ENCODE results near the gene UBE2E2. TPM values are rescaled to one million over a fixed set of nuclear protein-coding genes. Genes with fewer than 3 reads are reported as not detected.

UBE2E2 gene
- polyA plus RNA-seq, 1 donor, result 15.4 TPM

DNA sequence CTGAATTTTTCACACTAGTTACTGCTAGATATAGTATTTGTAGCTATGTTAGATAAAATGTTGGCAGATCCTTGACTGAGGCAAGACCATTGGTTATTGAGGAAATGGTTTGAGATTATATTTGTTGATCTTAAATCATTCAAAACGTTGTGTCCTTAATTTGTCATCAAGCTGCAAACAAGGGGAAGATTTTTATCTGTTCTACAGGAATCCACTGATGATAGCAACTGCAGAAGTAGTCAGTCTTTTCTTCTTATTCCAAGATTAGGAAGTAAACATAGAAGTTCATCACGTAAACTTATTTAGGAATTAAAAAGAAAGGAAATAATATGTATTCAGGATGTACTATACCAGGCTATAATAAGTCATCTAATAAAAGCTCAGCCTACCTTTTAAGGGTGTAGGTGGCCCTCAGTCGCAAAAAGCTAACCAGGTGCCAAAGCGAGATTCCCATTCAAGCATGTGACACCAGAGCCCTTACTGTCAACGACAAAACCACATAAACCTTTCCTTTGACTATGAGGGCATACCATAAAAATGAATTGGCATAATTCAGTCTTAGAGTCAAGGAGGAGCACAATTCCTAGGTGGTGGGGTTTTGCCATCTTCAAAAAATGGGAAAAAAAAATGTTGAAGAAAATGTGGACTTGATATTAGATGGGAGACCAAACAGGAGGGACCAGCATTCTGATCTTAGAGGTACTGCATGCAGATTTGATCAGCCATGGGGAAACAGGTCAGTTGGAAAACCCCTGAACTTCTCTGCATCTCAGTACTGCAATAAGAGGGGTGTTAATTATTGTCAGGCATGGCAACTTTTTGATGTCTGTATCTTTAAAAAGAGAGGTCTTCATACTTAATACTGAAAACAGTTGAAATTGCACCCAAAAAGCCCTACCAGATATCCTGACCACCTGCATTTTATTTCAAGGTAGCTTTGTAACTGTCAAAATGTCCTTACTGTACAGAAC is 390.1 kb downstream of the UBE2E2 start:
- no peak overlapping the region for H3K4me3 ChIP-seq (ENCODE audit: low read length)
- no peak overlapping the region for H3K27ac ChIP-seq (ENCODE audit: low read length)
- H3K4me1 ChIP-seq (ENCODE audit: control insufficient read depth, insufficient read depth, low read length), result no peaks in the 10 kb centered on the region
- no peak for DNase-seq
- no peaks in the 10 kb centered on the region for H3K9me3 ChIP-seq (ENCODE audit: control insufficient read depth, low read depth, low read length)
- H3K27me3 ChIP-seq (ENCODE audit: control insufficient read depth, insufficient read depth, low read length), result no peaks in the 10 kb centered on the region
- no peaks in the 10 kb centered on the region for H3K36me3 ChIP-seq (ENCODE audit: control insufficient read depth, insufficient read depth, low read length)
- WGBS (ENCODE audit: insufficient coverage, low lambda C conversion rate), result no CpG with 5 or more reads among the region's 5 CpGs

DNA sequence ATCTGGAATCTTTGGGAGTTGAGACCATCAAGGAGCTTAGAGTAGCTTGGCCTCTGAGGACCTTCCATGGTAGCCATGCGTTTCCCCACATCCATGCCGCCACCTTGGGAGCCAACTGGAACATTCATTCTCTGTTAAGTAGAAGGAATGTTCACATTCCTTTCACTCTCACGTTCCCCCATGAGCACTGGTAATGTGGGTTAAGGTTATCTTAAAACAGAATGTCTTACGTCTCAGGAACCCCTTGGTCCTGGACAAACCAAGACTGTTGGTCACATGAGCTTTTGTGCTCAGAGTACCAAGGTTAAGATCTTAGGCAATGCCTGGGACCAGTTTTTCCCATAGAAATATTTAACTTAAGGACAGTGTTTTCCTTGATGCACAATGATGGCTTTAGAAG is 390.9 kb downstream of the UBE2E2 start:
- Histone ChIP-seq H3K36me3 (ENCODE audit: control insufficient read depth, insufficient read depth, low read length) (no peaks in the 10 kb centered on the region), H3K27ac (ENCODE audit: low read length) (no peak overlapping the region), H3K27me3 (ENCODE audit: control insufficient read depth, insufficient read depth, low read length) (no peaks in the 10 kb centered on the region), H3K4me3 (ENCODE audit: low read length) (no peak overlapping the region), H3K9me3 (ENCODE audit: control insufficient read depth, low read depth, low read length) (no peaks in the 10 kb centered on the region), H3K4me1 (ENCODE audit: control insufficient read depth, insufficient read depth, low read length) (no peaks in the 10 kb centered on the region)
- no CpG with 5 or more reads among the region's 4 CpGs for WGBS (ENCODE audit: insufficient coverage, low lambda C conversion rate)
- DNase-seq, result no peak

DNA sequence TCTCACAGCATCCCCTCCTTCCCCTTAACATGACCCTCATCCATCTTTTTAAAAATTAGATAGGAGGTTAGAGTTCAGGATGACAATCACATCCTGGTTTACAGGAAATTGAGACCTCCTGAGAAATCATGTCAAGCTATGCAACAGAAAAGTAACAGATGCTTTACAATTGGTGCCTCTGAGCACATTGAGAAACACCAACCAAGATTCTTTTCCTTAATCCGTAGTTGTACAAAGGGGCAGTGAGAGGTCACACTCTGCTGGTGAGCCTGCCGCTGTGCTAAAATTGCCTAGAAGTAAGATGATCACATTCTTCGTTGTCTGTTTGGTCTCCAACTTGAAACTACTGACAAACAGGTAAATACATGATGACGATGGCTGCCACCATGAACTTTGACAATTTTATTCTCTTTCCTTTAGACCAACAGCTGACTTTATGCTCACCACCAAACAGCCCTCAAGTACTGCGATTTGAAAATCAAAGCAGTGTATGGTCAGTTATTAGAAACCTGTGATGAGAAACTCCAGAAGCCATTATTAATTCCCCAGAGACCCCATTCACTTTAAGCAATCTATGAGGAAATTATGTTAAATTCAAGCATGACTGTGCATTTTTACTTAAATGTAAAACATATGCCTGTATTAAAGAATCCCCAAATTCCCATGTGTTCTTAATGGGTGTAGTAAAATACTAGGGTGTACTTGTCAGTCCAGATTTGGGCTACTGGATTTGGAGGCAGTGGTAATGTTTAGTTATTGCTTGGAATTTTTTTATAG is 392.0 kb downstream of the UBE2E2 start:
- DNase-seq, result no peak
- no CpG with 5 or more reads among the region's 5 CpGs for WGBS (ENCODE audit: insufficient coverage, low lambda C conversion rate)
- Histone ChIP-seq H3K36me3 (ENCODE audit: control insufficient read depth, insufficient read depth, low read length) (no peaks in the 10 kb centered on the region), H3K27me3 (ENCODE audit: control insufficient read depth, insufficient read depth, low read length) (no peaks in the 10 kb centered on the region), H3K4me1 (ENCODE audit: control insufficient read depth, insufficient read depth, low read length) (no peaks in the 10 kb centered on the region), H3K4me3 (ENCODE audit: low read length) (no peak overlapping the region), H3K27ac (ENCODE audit: low read length) (no peak overlapping the region), H3K9me3 (ENCODE audit: control insufficient read depth, low read depth, low read length) (no peaks in the 10 kb centered on the region)

DNA sequence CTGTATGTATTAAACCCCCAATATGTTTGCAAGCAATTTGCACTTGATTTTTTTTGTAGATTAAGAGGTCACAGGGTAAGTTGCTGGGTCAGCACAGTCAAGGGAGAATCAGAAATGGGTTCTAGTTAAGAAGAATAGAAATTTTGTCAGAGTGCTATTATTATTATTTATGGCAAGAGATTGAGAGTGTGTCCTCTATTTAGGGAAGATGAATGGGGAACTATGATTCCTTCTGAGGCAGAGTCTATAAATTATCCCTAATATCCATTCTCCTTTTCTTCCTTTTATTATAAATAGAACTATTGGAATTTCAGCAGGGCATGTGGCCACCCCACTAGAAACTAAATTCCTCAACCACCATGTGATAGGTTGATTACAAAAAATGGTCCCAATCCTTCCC is 392.7 kb downstream of the UBE2E2 start:
- H3K9me3 ChIP-seq (ENCODE audit: control insufficient read depth, low read depth, low read length), result no peaks in the 10 kb centered on the region
- H3K27me3 ChIP-seq (ENCODE audit: control insufficient read depth, insufficient read depth, low read length), result no peaks in the 10 kb centered on the region
- H3K4me1 ChIP-seq (ENCODE audit: control insufficient read depth, insufficient read depth, low read length), result no peaks in the 10 kb centered on the region
- no peak overlapping the region for H3K4me3 ChIP-seq (ENCODE audit: low read length)
- no peaks in the 10 kb centered on the region for H3K36me3 ChIP-seq (ENCODE audit: control insufficient read depth, insufficient read depth, low read length)
- no peak for DNase-seq
- H3K27ac ChIP-seq (ENCODE audit: low read length), result no peak overlapping the region

DNA sequence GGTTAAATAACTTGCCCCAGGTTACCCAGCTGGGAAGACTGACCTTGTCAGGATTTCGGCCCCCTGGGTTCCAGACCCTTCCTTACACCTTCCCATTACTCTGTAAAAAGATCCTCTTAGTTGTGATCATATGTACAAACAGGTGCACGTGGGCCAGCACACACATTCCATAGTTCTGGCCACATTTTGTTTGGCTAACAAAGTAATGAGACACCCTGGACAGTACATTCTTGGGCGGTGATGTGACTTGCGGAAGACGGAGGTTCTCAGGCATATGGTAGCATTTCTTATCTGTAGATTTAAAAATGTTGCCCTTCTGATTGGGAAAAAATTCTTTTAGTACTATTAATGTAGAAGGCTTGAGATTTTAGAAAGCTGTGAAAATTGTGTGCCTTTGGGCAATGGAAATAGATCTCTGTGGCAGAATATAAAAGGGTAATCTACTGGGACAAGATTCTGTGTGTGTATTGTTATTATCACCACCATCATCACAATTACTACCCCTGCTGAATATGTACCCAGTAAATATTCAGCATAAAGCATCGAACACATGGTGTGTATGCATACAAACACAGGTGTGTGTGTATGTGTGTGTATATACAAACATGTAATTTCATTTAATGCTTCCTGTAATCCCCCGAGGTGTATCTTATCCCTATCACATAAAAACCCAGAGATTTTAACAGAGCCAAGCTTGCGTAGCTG is 397.2 kb downstream of the UBE2E2 start:
- DNase-seq, result no peak
- Histone ChIP-seq H3K4me1 (ENCODE audit: control insufficient read depth, insufficient read depth, low read length) (no peaks in the 10 kb centered on the region), H3K36me3 (ENCODE audit: control insufficient read depth, insufficient read depth, low read length) (no peaks in the 10 kb centered on the region), H3K4me3 (ENCODE audit: low read length) (no peak overlapping the region), H3K27ac (ENCODE audit: low read length) (no peak overlapping the region), H3K9me3 (ENCODE audit: control insufficient read depth, low read depth, low read length) (no peaks in the 10 kb centered on the region), H3K27me3 (ENCODE audit: control insufficient read depth, insufficient read depth, low read length) (no peaks in the 10 kb centered on the region)
- WGBS (ENCODE audit: insufficient coverage, low lambda C conversion rate), result no CpG with 5 or more reads among the region's 8 CpGs

DNA sequence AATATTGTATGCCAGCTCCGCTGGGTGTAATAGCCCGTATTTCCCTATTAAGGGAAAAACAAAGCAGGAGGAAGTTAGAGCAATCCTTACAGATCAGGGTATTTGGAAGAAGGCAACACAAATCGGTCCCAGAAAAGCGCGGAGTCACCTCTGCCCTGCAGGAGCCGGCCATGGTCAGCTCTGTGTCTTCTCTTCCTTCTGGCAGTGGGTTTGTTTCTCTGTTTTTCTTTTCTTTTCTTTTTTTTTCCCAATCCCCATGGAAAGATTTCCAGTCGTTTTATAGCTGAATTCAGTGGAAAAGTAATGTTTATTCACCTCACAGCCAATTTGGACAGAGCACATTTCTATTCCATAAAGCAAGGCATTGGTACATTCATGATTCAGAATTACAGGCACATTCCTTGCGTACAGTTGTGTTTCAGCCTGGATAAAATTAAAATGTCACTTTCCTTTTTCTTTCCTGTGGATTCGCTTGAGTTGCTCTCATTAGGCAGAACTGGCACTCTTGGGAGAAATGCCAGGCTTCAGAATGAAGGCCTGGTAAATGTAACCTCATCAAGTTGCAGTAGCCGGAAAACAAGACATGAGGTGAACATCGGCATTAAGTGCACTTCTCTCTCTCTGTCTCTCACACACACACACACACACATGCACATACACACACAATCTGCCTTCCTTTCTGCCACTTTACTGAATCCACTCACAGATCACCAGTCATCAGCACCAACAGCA is 398.1 kb downstream of the UBE2E2 start:
- H3K27ac ChIP-seq (ENCODE audit: low read length), result no peak overlapping the region
- H3K27me3 ChIP-seq (ENCODE audit: control insufficient read depth, insufficient read depth, low read length), result no peaks in the 10 kb centered on the region
- no peaks in the 10 kb centered on the region for H3K9me3 ChIP-seq (ENCODE audit: control insufficient read depth, low read depth, low read length)
- no peak overlapping the region for H3K4me3 ChIP-seq (ENCODE audit: low read length)
- H3K36me3 ChIP-seq (ENCODE audit: control insufficient read depth, insufficient read depth, low read length), result no peaks in the 10 kb centered on the region
- no peaks in the 10 kb centered on the region for H3K4me1 ChIP-seq (ENCODE audit: control insufficient read depth, insufficient read depth, low read length)
- no peak for DNase-seq
- WGBS (ENCODE audit: insufficient coverage, low lambda C conversion rate), result 72% methylated on average over 7 of the region's 11 CpGs

DNA sequence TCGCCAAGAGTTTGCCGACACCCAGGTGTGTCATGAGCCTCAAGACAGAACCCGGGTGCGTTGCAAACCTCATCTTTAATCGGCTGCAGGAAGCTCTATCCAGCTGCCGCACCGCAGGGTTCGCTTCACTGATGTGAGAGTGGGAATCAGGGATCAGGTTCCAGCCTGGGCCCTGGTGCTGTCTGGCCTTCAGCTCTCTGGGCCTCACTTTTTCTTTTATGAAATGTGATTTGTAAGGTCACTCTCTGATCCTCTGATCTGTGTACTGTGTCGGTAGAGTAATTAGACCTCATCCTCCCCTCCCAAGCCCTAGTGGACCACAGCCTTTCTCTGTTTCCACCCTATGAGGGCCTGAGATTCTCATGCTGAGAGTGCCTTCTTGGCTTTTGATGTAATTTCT is 399.8 kb downstream of the UBE2E2 start:
- no CpG with 5 or more reads among the region's 9 CpGs for WGBS (ENCODE audit: insufficient coverage, low lambda C conversion rate)
- no peaks in the 10 kb centered on the region for H3K27me3 ChIP-seq (ENCODE audit: control insufficient read depth, insufficient read depth, low read length)
- no peaks in the 10 kb centered on the region for H3K4me1 ChIP-seq (ENCODE audit: control insufficient read depth, insufficient read depth, low read length)
- no peak overlapping the region for H3K27ac ChIP-seq (ENCODE audit: low read length)
- DNase-seq, result no peak
- no peak overlapping the region for H3K4me3 ChIP-seq (ENCODE audit: low read length)
- no peaks in the 10 kb centered on the region for H3K36me3 ChIP-seq (ENCODE audit: control insufficient read depth, insufficient read depth, low read length)
- no peaks in the 10 kb centered on the region for H3K9me3 ChIP-seq (ENCODE audit: control insufficient read depth, low read depth, low read length)

DNA sequence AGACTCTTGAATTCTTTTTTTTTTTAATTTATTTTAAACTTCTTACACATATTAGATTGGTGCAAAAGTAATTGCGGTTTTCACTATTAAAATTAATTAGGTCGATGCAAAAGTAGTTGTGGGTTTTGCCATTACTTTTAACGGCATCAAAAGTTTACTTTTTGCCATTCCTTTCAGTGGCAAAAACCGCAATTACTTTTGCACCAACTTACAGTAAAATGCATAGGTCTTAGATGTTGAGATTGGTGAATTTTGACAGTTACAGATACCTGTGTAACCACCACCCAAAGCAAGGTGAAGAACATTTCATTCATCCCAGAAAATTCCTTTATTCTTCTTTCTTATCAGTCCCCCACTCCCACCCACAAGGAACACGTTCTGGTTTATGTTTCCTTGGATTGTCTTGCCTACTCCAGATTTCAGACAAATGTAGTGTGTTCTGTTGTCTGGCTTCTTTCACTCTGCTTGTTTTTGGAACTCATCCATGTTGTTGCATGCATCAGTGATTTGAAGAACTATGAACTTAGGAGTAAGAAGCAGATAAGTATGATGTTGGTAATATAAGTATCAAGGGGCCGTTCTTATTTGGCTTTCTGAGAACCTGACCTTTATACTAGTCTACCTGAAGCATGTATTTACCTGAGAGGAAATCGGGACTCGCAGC is 404.2 kb downstream of the UBE2E2 start:
- Histone ChIP-seq H3K27me3 (ENCODE audit: control insufficient read depth, insufficient read depth, low read length) (no peaks in the 10 kb centered on the region), H3K4me1 (ENCODE audit: control insufficient read depth, insufficient read depth, low read length) (no peaks in the 10 kb centered on the region), H3K9me3 (ENCODE audit: control insufficient read depth, low read depth, low read length) (no peaks in the 10 kb centered on the region), H3K27ac (ENCODE audit: low read length) (no peak overlapping the region), H3K4me3 (ENCODE audit: low read length) (no peak overlapping the region), H3K36me3 (ENCODE audit: control insufficient read depth, insufficient read depth, low read length) (no peaks in the 10 kb centered on the region)
- DNase-seq, result no peak
- 100% methylated on average over 4 of the region's 8 CpGs for WGBS (ENCODE audit: insufficient coverage, low lambda C conversion rate)

DNA sequence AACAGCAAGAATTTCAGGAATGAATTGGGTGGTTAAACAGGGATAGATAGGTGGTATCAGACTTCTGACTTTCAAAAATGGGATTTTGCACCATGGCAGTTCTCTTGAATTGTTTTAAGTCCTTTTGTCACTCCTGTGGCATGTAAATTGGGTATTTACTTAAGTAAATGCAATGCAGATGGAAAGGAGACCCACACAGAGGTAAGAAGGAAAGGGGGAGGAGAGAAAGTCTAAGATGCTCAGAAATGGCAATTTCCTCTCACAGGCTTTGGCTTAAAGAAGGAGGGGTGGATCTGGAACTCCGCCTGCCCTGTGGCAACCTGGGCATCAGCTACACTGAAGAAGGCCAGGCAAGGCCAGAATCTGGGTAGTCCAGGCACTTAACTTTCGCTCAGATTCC is 405.5 kb downstream of the UBE2E2 start:
- no peaks in the 10 kb centered on the region for H3K9me3 ChIP-seq (ENCODE audit: control insufficient read depth, low read depth, low read length)
- H3K36me3 ChIP-seq (ENCODE audit: control insufficient read depth, insufficient read depth, low read length), result no peaks in the 10 kb centered on the region
- no peak overlapping the region for H3K27ac ChIP-seq (ENCODE audit: low read length)
- H3K27me3 ChIP-seq (ENCODE audit: control insufficient read depth, insufficient read depth, low read length), result no peaks in the 10 kb centered on the region
- H3K4me1 ChIP-seq (ENCODE audit: control insufficient read depth, insufficient read depth, low read length), result no peaks in the 10 kb centered on the region
- no CpG with 5 or more reads among the region's 2 CpGs for WGBS (ENCODE audit: insufficient coverage, low lambda C conversion rate)
- no peak for DNase-seq
- no peak overlapping the region for H3K4me3 ChIP-seq (ENCODE audit: low read length)
